RWPE1 (cell line): Measurements from ENCODE around the gene NCAPD2.

Experiments
- CTCF ChIA-PET: fragments of 350-600 bp; sonication (Branson Sonifier 250); formaldehyde crosslinking; extraction: SDS; loops from one replicate; lab custom pipeline; 2021; lab: Yijun Ruan, JAX
- POLR2A ChIA-PET: fragments of 400-600 bp; formaldehyde crosslinking; extraction: SDS; loops from one replicate; lab custom pipeline; 2020; ENCODE audit warnings: antibody characterized with exemption; ENCODE audit not compliant: low non-redundant PET; lab: Yijun Ruan, JAX
- DNase-seq: peaks from one replicate; pipeline ENCODE4 v3.0.0; 2012; ENCODE audit warnings: low spot score
- H3K27ac ChIP-seq: fragments of 450-650 bp; 2 replicates; pipeline ENCODE4 v1.5.1; 2017
- TF ChIP-seq, protein P1 (sequence below): fragments of 450-650 bp; conservative IDR thresholded peaks from 2 replicates; pipeline ENCODE4 v1.5.1; 2017; ENCODE audit warnings: low read depth, mild to moderate bottlenecking

The NCAPD2 gene

DNA sequence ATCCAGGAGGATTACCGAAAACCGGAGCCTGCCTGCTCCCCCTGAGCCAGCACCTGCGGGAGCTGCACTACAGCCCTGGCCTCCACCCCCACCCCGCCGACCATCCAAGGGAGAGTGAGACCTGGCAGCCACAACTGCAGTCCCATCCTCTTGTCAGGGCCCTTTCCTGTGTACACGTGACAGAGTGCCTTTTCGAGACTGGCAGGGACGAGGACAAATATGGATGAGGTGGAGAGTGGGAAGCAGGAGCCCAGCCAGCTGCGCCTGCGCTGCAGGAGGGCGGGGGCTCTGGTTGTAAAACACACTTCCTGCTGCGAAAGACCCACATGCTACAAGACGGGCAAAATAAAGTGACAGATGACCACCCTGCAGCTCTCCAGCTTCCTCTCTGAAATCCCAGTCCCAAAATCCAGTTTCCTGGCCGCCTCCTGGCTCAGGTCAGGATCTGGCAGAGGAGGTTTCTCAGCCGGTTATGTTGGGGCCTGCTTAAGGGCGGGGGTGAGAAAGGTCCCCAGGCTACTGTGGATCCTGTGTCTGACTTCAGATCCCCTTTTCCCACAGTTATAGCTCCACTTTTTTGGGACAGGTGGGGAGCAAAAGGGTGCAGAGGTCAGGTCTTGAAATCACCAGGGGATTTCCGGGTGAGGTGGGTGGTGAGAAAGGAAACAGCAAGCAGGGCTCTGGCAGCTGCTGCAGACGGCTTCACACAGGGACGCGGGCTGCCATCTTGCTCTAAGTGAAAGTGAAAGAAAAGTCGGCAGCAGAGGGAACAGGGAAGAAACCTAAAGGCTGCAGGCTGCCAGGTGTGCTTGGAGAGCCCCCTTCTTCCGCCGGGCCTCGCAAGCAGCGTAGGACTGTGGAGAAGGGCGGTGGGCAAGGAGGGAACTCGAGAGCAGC is 42.3 kb upstream of the NCAPD2 start, which contains the start of gene TAPBPL:
TSS of gene TAPBPL (plus strand) at position 695 of the 897 bp plus-strand sequence. CDS start 207 bp downstream, outside the sequence.
- DNase-seq: peak; percentile 66
- POLR2A ChIA-PET: interaction anchor here (0.5 to 0.7 kb wide), 4 partner anchors 62 to 249 kb away, joined by 4 to 11 read pairs (median 5); no protein-coding TSS in a partner anchor
- H3K27ac ChIP-seq: peak within 1 kb of the TSS; percentile 90
- TF ChIP-seq, protein P1, sequence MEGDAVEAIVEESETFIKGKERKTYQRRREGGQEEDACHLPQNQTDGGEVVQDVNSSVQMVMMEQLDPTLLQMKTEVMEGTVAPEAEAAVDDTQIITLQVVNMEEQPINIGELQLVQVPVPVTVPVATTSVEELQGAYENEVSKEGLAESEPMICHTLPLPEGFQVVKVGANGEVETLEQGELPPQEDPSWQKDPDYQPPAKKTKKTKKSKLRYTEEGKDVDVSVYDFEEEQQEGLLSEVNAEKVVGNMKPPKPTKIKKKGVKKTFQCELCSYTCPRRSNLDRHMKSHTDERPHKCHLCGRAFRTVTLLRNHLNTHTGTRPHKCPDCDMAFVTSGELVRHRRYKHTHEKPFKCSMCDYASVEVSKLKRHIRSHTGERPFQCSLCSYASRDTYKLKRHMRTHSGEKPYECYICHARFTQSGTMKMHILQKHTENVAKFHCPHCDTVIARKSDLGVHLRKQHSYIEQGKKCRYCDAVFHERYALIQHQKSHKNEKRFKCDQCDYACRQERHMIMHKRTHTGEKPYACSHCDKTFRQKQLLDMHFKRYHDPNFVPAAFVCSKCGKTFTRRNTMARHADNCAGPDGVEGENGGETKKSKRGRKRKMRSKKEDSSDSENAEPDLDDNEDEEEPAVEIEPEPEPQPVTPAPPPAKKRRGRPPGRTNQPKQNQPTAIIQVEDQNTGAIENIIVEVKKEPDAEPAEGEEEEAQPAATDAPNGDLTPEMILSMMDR: no peak
- CTCF ChIA-PET: interaction anchor here (0.6 to 1.2 kb wide), 5 partner anchors 11 to 86 kb away, joined by 3 to 4 read pairs (median 3); no protein-coding TSS in a partner anchor

DNA sequence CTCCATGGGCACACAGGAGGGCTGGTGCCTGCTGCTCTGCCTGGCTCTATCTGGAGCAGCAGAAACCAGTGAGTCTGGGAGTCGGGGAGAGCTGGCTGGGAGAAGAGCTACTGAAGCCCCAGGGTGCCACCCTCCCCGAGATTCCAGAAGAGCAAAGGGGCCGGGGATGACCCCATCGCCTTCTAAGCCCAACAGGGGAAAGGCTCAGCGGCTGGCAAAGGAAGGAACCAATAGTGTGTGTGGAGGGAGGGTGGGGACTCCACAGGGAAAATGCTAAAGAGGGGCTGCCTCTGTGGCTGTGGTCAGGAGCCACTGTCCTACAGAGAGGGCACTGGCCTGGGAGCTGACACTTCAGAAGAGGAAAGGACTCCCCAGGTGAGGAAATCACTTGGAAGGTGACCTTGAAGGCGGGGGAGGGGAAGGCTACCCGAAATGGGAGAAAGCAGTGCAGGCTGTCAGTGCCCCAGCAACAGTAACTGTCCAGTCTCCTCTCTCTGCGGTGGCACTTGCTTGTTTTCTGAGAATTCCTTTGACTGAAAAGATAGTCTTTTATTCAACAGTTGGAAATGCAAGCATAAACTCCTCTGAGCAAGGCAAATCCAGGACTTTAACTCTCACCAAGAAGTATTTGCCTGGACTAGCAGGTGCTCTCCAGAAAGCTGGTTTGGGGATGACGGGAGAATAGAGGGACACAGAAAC is 41.5 kb upstream of the NCAPD2 start:
- TF ChIP-seq, protein P1: no peak
- DNase-seq: no peak
- H3K27ac ChIP-seq: peak overlapping the region; percentile 90
- ChIA-PET CTCF (interaction anchor here (0.6 to 1.2 kb wide), 3 partner anchors 16 to 85 kb away, joined by 3 to 4 read pairs (median 3); no protein-coding TSS in a partner anchor), POLR2A (interaction anchor here (0.6 kb wide), 1 partner anchor 248 kb away, joined by 6 read pairs; no protein-coding TSS in a partner anchor)

DNA sequence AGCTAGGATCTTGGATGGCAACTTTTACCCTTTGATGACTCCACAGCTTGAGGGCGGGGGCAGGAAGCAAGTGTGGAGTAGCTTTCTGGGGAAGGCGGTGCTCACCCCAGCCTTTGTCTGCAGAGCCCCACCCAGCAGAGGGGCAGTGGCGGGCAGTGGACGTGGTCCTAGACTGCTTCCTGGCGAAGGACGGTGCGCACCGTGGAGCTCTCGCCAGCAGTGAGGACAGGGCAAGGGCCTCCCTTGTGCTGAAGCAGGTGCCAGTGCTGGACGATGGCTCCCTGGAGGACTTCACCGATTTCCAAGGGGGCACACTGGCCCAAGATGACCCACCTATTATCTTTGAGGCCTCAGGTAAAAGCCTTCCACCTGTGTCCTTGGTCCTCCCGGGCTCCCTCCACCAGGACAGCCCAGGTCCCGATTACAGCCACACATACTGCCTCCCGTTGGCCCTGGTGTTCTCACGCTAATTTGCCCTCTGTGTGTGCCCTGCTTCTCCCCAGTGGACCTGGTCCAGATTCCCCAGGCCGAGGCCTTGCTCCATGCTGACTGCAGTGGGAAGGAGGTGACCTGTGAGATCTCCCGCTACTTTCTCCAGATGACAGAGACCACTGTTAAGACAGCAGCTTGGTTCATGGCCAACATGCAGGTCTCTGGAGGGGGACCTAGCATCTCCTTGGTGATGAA is 40.8 kb upstream of the NCAPD2 start:
- DNase-seq: no peak
- ChIA-PET POLR2A (no interaction called here), CTCF (interaction anchor here (0.6 to 1.3 kb wide), 3 partner anchors 13 to 29 kb away, joined by 3 read pairs; no protein-coding TSS in a partner anchor)
- peak overlapping the region; percentile 90 for H3K27ac ChIP-seq
- TF ChIP-seq, protein P1: no peak

DNA sequence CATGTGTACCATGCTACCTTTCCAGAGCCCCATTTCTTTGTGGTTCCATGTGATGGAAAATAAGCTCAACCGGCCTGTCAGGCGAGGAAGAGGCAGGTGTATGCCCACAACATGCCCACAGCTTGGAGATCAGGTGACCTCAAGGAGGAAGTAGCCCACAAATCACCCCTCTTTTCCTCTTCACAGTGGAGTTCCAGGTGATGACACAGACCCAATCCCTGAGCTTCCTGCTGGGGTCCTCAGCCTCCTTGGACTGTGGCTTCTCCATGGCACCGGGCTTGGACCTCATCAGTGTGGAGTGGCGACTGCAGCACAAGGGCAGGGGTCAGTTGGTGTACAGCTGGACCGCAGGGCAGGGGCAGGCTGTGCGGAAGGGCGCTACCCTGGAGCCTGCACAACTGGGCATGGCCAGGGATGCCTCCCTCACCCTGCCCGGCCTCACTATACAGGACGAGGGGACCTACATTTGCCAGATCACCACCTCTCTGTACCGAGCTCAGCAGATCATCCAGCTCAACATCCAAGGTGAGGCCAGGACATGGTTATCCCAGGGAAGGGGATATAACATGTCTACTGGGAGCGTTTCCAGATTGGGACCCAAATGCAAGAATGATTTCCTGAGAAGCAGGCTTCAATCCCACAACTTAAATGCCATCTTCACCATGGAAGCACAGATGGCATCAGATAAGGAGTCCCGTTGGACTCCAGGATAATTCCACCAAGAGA is 36.5 kb upstream of the NCAPD2 start:
- no peak overlapping the region for H3K27ac ChIP-seq
- TF ChIP-seq, protein P1: no peak
- ChIA-PET CTCF (no interaction called here), POLR2A (interaction anchor here (0.7 kb wide), 1 partner anchor 1479 kb away, joined by 3 read pairs; no protein-coding TSS in a partner anchor)
- DNase-seq: no peak

DNA sequence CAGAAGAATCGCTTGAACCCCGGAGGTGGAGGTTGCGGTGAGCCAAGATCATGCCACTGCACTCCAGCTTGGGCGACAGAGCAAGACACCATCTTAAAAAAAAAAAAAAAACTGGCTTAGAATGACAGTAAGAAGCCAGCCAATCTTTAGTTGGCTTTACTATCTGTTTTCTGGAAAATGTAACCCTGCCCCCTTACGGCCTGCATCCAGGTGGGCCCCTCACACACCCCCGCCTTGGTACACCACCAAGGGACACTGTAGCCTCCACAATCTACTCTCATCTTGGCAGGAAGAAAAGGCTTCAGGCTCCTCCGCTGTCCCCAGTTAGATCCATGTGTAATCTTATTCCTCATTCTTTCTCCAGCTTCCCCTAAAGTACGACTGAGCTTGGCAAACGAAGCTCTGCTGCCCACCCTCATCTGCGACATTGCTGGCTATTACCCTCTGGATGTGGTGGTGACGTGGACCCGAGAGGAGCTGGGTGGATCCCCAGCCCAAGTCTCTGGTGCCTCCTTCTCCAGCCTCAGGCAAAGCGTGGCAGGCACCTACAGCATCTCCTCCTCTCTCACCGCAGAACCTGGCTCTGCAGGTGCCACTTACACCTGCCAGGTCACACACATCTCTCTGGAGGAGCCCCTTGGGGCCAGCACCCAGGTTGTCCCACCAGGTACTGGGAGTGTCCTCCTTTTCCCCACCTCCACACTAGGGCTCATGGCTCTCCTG is 35.5 kb upstream of the NCAPD2 start:
- TF ChIP-seq, protein P1: no peak
- POLR2A ChIA-PET: no interaction called here
- DNase-seq: no peak
- CTCF ChIA-PET: interaction anchor here (1.6 kb wide), 1 partner anchor 35 kb away, joined by 7 read pairs; no protein-coding TSS in a partner anchor
- H3K27ac ChIP-seq: no peak overlapping the region
